ENCODE measurements around the gene MUC6. TPM values are rescaled to one million over a fixed set of nuclear protein-coding genes. Genes with fewer than 3 reads are reported as not detected.

Gene MUC6
- total RNA-seq: not detected

GRCh38 chr11:1036303-1036923, at the start of gene MUC6:
Gene MUC6, minus strand, starts transcription at chr11:1036718. Its CDS starts 63 bp downstream, at chr11:1036655.
- H3K36me3 Mint-ChIP-seq (ENCODE audit: low read depth): no peaks in the 10 kb centered on the region
- H3K4me3 Mint-ChIP-seq: no peak within 1 kb of the TSS
- ChIA-PET CTCF (no interaction called here), POLR2A (no interaction called here)
- peaks cover 7% of the 10 kb centered on the region for H3K9me3 Mint-ChIP-seq
- no peaks in the 10 kb centered on the region for H3K4me1 Mint-ChIP-seq
- H3K27me3 Mint-ChIP-seq: no peaks in the 10 kb centered on the region
- DNase-seq: no peak
- no peak within 1 kb of the TSS for H3K27ac Mint-ChIP-seq

- no peak for DNase-seq
- Mint-ChIP-seq H3K36me3 (ENCODE audit: low read depth) (no peaks in the 10 kb centered on the region), H3K27ac (no peak overlapping the region), H3K27me3 (no peaks in the 10 kb centered on the region), H3K9me3 (no peaks in the 10 kb centered on the region), H3K4me1 (no peaks in the 10 kb centered on the region), H3K4me3 (no peak overlapping the region)
- POLR2A ChIA-PET: no interaction called here
- CTCF ChIA-PET: no interaction called here
Observed at GRCh38 chr11:1085440-1086170, 49.1 kb upstream of the MUC6 start.

- no peak overlapping the region for H3K4me3 Mint-ChIP-seq
- CTCF ChIA-PET: no interaction called here
Observed at GRCh38 chr11:1084561-1085439, 48.3 kb upstream of the MUC6 start.

GRCh38 chr11:1083621-1084551, 47.4 kb upstream of the MUC6 start:
- H3K27me3 Mint-ChIP-seq: no peaks in the 10 kb centered on the region
- H3K4me3 Mint-ChIP-seq: no peak overlapping the region
- H3K27ac Mint-ChIP-seq: no peak overlapping the region
- ChIA-PET POLR2A (no interaction called here), CTCF (no interaction called here)
- no peaks in the 10 kb centered on the region for H3K4me1 Mint-ChIP-seq
- no peaks in the 10 kb centered on the region for H3K36me3 Mint-ChIP-seq (ENCODE audit: low read depth)
- H3K9me3 Mint-ChIP-seq: no peaks in the 10 kb centered on the region
- DNase-seq: no peak

More at GRCh38 chr11:1084561-1085439, 48.3 kb upstream of the MUC6 start:
- Mint-ChIP-seq H3K9me3 (no peaks in the 10 kb centered on the region), H3K27ac (no peak overlapping the region), H3K27me3 (no peaks in the 10 kb centered on the region), H3K36me3 (ENCODE audit: low read depth) (no peaks in the 10 kb centered on the region), H3K4me1 (no peaks in the 10 kb centered on the region)
- no peak for DNase-seq
- POLR2A ChIA-PET: no interaction called here

- Mint-ChIP-seq H3K9me3 (no peaks in the 10 kb centered on the region), H3K36me3 (ENCODE audit: low read depth) (no peaks in the 10 kb centered on the region), H3K27ac (no peak overlapping the region), H3K4me3 (no peak overlapping the region), H3K4me1 (no peaks in the 10 kb centered on the region), H3K27me3 (no peaks in the 10 kb centered on the region)
- ChIA-PET CTCF (no interaction called here), POLR2A (no interaction called here)
- no peak for DNase-seq
Observed at GRCh38 chr11:1082728-1083620, 46.5 kb upstream of the MUC6 start.

- DNase-seq: no peak
- Mint-ChIP-seq H3K27ac (no peak overlapping the region), H3K9me3 (no peaks in the 10 kb centered on the region), H3K36me3 (ENCODE audit: low read depth) (no peaks in the 10 kb centered on the region), H3K4me1 (no peaks in the 10 kb centered on the region), H3K27me3 (no peaks in the 10 kb centered on the region), H3K4me3 (no peak overlapping the region)
- POLR2A ChIA-PET: no interaction called here
- CTCF ChIA-PET: no interaction called here
Observed at GRCh38 chr11:1082346-1082727, 45.8 kb upstream of the MUC6 start.

GRCh38 chr11:1081601-1082311, 45.2 kb upstream of the MUC6 start:
- H3K36me3 Mint-ChIP-seq (ENCODE audit: low read depth): no peaks in the 10 kb centered on the region
- H3K4me1 Mint-ChIP-seq: no peaks in the 10 kb centered on the region
- ChIA-PET CTCF (no interaction called here), POLR2A (no interaction called here)
- H3K27ac Mint-ChIP-seq: no peak overlapping the region
- no peak overlapping the region for H3K4me3 Mint-ChIP-seq
- no peaks in the 10 kb centered on the region for H3K27me3 Mint-ChIP-seq
- H3K9me3 Mint-ChIP-seq: no peaks in the 10 kb centered on the region
- DNase-seq: no peak

GRCh38 chr11:1078191-1078601, 41.7 kb upstream of the MUC6 start:
- Mint-ChIP-seq H3K9me3 (no peaks in the 10 kb centered on the region), H3K27ac (no peak overlapping the region), H3K27me3 (no peaks in the 10 kb centered on the region), H3K4me1 (no peaks in the 10 kb centered on the region), H3K4me3 (no peak overlapping the region), H3K36me3 (ENCODE audit: low read depth) (no peaks in the 10 kb centered on the region)
- CTCF ChIA-PET: no interaction called here
- DNase-seq: no peak
- POLR2A ChIA-PET: no interaction called here

GRCh38 chr11:1077417-1078119, 41.0 kb upstream of the MUC6 start:
- H3K36me3 Mint-ChIP-seq (ENCODE audit: low read depth): no peaks in the 10 kb centered on the region
- H3K27ac Mint-ChIP-seq: no peak overlapping the region
- H3K4me3 Mint-ChIP-seq: no peak overlapping the region
- H3K4me1 Mint-ChIP-seq: no peaks in the 10 kb centered on the region
- ChIA-PET CTCF (no interaction called here), POLR2A (no interaction called here)
- no peak for DNase-seq
- H3K9me3 Mint-ChIP-seq: no peaks in the 10 kb centered on the region
- H3K27me3 Mint-ChIP-seq: no peaks in the 10 kb centered on the region

- ChIA-PET CTCF (no interaction called here), POLR2A (no interaction called here)
- Mint-ChIP-seq H3K4me3 (no peak overlapping the region), H3K9me3 (no peaks in the 10 kb centered on the region), H3K27me3 (no peaks in the 10 kb centered on the region), H3K36me3 (ENCODE audit: low read depth) (no peaks in the 10 kb centered on the region), H3K4me1 (no peaks in the 10 kb centered on the region), H3K27ac (no peak overlapping the region)
- no peak for DNase-seq
Observed at GRCh38 chr11:1077033-1077416, 40.5 kb upstream of the MUC6 start.

- Mint-ChIP-seq H3K9me3 (no peaks in the 10 kb centered on the region), H3K4me1 (no peaks in the 10 kb centered on the region), H3K4me3 (no peak overlapping the region), H3K27ac (no peak overlapping the region), H3K27me3 (no peaks in the 10 kb centered on the region), H3K36me3 (ENCODE audit: low read depth) (no peaks in the 10 kb centered on the region)
- ChIA-PET CTCF (no interaction called here), POLR2A (no interaction called here)
- DNase-seq: no peak
Observed at GRCh38 chr11:1076061-1076665, 39.6 kb upstream of the MUC6 start.
